ENCODE measurements around the gene BTN2A1.
"Not testable (repeated sequence)": the region's sequence is repeated elsewhere in the genome, so short reads cannot be mapped to it uniquely, and the experiment has no call there.

BTN2A1 gene

GRCh38 chr6:26426691-26427450 lies 30.9 kb upstream of the BTN2A1 start:
- TF ChIP-seq CTCF (IDR thresholded peaks at IDR 0.05; ENCODE audit: extremely low read depth, missing control alignments): no peak
- DNase-seq (ENCODE audit: low spot score): no peak

- no peak for TF ChIP-seq CTCF (IDR thresholded peaks at IDR 0.05; ENCODE audit: extremely low read depth, missing control alignments)
- DNase-seq (ENCODE audit: low spot score): no peak
These were observed 30.3 kb upstream of the BTN2A1 start for GRCh38 chr6:26427451-26427809.

- TF ChIP-seq CTCF (IDR thresholded peaks at IDR 0.05; ENCODE audit: extremely low read depth, missing control alignments): no peak
- no peak for DNase-seq (ENCODE audit: low spot score)
These were observed 29.5 kb upstream of the BTN2A1 start for GRCh38 chr6:26428206-26428605.

- DNase-seq (ENCODE audit: low spot score): no peak
- no peak for TF ChIP-seq CTCF (IDR thresholded peaks at IDR 0.05; ENCODE audit: extremely low read depth, missing control alignments)
These were observed 27.0 kb upstream of the BTN2A1 start for GRCh38 chr6:26430787-26431186.

- no peak for TF ChIP-seq CTCF (IDR thresholded peaks at IDR 0.05; ENCODE audit: extremely low read depth, missing control alignments)
- DNase-seq (ENCODE audit: low spot score): no peak
These were observed 26.2 kb upstream of the BTN2A1 start for GRCh38 chr6:26431258-26432172.

- TF ChIP-seq CTCF (IDR thresholded peaks at IDR 0.05; ENCODE audit: extremely low read depth, missing control alignments): no peak
- DNase-seq (ENCODE audit: low spot score): no peak
These were observed 25.0 kb upstream of the BTN2A1 start for GRCh38 chr6:26432627-26433201.

GRCh38 chr6:26433680-26434079 lies 24.1 kb upstream of the BTN2A1 start:
- DNase-seq (ENCODE audit: low spot score): not testable (repeated sequence)

Data from GM20000 (cell line).